Measurements from ENCODE around the gene MXD1.
"Not testable (repeated sequence)": the region's sequence is repeated elsewhere in the genome, so short reads cannot be mapped to it uniquely, and the experiment has no call there.

Gene MXD1, protein sequence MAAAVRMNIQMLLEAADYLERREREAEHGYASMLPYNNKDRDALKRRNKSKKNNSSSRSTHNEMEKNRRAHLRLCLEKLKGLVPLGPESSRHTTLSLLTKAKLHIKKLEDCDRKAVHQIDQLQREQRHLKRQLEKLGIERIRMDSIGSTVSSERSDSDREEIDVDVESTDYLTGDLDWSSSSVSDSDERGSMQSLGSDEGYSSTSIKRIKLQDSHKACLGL

GRCh38 chr2:69914950-69915945 lies at the start of gene MXD1:
TSS of gene MXD1 (plus strand) at chr2:69915109. CDS start at chr2:69915331, 222 bp downstream.
- DNase-seq (ENCODE audit: low read depth), result peak; percentile 99

GRCh38 chr2:69888451-69888850 lies 26.5 kb upstream of the MXD1 start:
- no peak for DNase-seq (ENCODE audit: low read depth)

GRCh38 chr2:69889302-69889701 lies 25.6 kb upstream of the MXD1 start:
- no peak for DNase-seq (ENCODE audit: low read depth)

- DNase-seq (ENCODE audit: low read depth), result no peak
These were observed 24.0 kb upstream of the MXD1 start for GRCh38 chr2:69890881-69891280.

DNA sequence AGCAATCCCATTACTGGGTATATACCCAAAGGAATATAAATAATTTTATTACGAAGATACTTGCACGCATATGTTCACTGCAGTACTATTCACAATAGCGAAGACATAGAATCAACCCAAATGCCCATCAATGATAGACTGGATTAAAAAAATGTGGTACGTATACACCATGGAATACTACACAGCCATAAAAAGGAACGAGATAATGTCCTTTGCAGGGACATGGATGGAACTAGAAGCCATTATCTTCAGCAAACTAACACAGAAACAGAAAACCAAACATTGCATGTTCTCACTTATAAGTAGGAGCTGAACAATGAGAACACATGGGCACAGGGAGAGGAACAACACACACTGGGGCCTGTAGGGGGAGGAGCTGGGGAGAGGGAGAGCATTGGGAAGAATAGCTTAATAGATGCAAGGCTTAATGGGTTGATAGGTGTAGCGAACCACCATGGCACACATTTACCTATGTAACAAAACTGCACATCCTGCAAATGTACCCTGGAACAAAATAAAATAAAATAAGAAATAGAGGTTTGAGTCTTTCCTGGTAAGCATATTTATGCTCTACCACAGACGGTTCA lies 22.0 kb upstream of the MXD1 start:
- DNase-seq (ENCODE audit: low read depth), result not testable (repeated sequence)

DNA sequence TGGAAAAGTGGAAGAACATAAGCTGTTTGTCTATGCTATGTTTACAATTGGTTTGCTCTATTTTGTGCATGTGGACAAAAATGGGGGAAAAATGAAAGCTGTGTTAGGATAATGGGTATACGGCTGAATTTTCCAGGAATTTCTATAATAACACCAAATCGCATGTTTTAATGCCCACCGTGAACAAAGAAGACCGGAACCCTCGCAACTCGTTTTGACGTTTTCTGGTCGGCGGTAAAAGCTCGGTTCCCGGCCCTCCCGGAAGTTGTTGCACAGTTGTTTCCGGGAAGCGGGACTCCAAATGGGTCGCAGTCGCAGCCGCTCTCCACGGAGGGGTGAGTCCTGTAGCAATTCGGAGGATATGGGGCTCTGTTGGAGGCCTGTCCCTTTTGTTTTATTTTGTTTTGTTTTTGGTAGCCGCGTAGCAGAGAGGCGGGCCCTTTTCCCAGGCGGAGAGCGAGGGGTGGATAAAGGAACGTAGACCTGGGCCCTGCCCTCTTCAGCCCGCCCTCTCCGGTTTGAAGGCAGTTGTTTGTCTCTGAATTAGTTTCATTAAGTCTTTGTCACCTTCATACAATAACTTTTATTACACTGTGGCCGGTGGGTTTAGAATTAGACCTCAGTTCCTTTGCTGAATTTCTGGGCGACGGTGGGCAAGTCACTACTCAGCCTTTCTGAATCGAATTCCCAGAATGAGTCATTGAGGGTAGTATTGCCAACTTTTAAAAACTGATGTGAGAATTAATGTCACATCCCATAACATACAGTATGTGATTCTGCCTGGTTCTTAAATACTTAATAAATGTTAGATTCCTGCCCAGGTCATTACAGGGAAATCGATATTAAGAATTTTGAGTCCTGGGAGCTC lies 21.0 kb upstream of the MXD1 start, which contains the start of gene SNRNP27:
TSS of gene SNRNP27 (plus strand) at position 273 of the 868 bp plus-strand sequence. CDS start at position 302, 29 bp downstream.
- peak; percentile 65 for DNase-seq (ENCODE audit: low read depth)

DNA sequence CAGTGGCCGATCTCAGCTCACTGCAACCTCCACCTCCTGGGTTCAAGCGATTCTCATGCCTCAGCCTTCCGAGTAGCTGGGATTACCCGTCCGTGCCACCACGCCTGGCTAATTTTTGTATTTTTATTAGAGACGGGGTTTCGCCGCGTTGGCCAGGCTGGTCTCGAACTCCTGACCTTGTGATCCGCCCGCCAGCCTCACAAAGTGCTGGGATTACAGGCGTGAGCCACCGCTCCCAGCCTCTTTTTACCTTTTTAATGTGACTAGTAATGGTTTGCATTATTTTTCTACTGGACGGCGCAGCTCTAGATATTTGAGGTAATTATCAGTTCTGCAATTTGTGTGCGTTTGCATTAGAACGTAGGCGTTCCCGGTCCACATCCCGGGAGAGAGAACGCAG lies 20.2 kb upstream of the MXD1 start:
- DNase-seq (ENCODE audit: low read depth), result not testable (repeated sequence)

GRCh38 chr2:69902213-69902922 lies 12.5 kb upstream of the MXD1 start:
- DNase-seq (ENCODE audit: low read depth), result no peak

GRCh38 chr2:69907216-69907615 lies 7.7 kb upstream of the MXD1 start:
- DNase-seq (ENCODE audit: low read depth), result no peak

GRCh38 chr2:69911985-69912563 lies 2.8 kb upstream of the MXD1 start:
- no peak for DNase-seq (ENCODE audit: low read depth)

DNA sequence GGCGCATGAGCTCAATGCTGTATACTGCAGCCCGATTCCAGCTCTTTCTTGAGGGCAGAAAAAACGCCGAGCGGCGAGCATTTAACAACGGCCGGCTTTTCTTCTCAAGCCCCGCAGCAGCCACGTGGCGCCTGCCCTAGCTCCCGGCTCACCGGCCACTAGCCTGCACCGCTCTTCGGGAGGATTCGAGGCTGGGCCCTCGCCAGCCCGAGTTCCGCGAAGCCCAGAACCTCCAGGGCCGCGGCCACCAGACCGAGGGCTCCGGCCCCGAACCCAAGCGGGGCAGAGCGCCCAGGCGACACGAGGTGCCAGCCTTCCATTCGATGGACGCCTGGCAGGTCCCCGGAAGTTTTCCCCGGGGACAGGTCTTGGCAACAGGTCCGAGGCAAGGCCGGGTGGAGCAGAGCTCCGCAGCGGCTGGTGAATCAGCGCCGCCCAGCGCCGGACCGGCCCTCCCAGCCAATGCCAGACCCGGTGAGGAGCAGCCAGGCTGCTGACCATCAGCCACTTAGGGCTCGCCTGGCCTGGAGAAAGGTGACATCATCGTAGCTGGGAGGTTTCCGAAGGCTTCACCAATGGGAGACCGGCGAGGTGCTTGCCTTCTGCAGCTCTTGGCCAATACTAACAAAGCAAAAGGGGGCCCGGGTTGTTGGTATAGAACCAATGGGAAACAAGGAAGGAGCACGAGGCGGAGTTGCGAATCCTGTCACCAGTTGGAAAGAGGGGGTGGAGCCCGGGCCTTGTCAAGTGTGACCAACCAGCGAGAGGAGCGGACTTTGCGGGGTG lies 552 bp upstream of the MXD1 start:
- no peak for DNase-seq (ENCODE audit: low read depth)

DNA sequence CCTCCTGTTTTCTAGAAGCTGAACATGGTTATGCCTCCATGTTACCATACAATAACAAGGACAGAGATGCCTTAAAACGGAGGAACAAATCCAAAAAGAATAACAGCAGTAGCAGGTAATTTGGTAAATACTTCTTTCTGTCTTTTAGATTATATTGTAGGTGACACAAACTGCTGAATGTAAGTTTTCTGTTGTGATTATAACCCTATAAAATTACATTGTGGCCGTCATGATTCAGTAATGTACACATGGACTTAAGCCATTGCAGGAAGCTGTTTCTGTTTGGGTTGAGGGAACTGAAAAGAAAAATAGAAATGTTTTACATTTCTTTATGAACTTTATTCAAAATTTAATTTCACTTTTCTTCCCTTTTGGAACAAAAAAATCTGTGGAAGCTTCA lies 1.2 kb downstream of the MXD1 start:
- no peak for DNase-seq (ENCODE audit: low read depth)

DNA sequence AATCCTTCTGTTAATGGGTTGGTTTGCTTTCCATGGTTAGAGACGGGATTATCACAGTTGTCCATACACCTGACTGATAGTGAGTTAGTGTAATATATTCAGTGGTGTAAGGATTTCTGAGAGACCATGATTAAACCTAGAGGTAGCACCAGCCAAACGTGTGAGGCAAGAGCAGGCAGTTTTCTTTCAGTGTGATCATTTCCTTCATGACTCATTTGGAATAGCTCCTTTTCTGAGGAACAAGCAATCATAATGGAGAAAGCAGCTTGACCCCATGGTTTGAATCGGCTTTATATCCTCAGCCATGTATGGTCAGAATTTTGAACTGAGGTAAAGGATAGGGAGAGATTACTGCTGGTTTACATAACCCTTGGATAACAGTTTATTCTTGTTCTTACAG lies 2.9 kb downstream of the MXD1 start:
- DNase-seq (ENCODE audit: low read depth), result no peak

GRCh38 chr2:69918401-69918800 lies 3.5 kb downstream of the MXD1 start:
- no peak for DNase-seq (ENCODE audit: low read depth)

- no peak for DNase-seq (ENCODE audit: low read depth)
These were observed 8.2 kb downstream of the MXD1 start for GRCh38 chr2:69923116-69923515.

GRCh38 chr2:69926849-69927515 lies 12.1 kb downstream of the MXD1 start:
- DNase-seq (ENCODE audit: low read depth), result no peak

GRCh38 chr2:69931832-69932595 lies 17.1 kb downstream of the MXD1 start:
- no peak for DNase-seq (ENCODE audit: low read depth)

- no peak for DNase-seq (ENCODE audit: low read depth)
These were observed 17.6 kb downstream of the MXD1 start for GRCh38 chr2:69932596-69932922.

All from stimulated activated CD8-positive, alpha-beta memory T cell treated with anti-CD3 and anti-CD28 coated beads, Interleukin-12 subunit alpha, Interleukin-12 subunit beta, amount 100 ng/mL, for 4 hours (primary cell).